Measurements from ENCODE around the gene COX18. TPM values are rescaled to one million over a fixed set of nuclear protein-coding genes. Genes with fewer than 3 reads are reported as not detected.

The COX18 gene
- total RNA-seq, 1 donor from 2014 or later = 33.8 TPM

DNA sequence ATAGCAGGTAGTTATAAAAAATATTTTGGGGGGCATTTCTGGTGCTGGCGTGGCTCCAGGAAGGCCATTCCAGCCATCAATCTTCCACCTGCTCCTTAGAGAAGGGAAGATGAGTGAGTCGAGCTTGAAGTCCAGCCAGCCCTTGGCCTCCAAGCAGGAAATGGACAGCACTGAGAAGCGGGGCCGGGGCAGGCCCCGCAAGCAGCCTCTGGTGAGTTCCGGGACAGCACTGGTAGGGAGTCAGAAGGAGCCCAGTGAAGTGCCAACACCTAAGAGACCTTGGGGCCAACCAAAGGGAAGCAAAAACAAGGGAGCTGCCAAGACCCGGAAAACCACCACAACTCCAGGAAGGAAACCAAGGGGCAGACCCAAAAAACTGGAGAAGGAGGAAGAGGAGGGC lies 29.2 kb upstream of the COX18 start:
- TF ChIP-seq, protein P1, sequence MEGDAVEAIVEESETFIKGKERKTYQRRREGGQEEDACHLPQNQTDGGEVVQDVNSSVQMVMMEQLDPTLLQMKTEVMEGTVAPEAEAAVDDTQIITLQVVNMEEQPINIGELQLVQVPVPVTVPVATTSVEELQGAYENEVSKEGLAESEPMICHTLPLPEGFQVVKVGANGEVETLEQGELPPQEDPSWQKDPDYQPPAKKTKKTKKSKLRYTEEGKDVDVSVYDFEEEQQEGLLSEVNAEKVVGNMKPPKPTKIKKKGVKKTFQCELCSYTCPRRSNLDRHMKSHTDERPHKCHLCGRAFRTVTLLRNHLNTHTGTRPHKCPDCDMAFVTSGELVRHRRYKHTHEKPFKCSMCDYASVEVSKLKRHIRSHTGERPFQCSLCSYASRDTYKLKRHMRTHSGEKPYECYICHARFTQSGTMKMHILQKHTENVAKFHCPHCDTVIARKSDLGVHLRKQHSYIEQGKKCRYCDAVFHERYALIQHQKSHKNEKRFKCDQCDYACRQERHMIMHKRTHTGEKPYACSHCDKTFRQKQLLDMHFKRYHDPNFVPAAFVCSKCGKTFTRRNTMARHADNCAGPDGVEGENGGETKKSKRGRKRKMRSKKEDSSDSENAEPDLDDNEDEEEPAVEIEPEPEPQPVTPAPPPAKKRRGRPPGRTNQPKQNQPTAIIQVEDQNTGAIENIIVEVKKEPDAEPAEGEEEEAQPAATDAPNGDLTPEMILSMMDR (IDR thresholded peaks at IDR 0.05; ENCODE audit: insufficient read depth, low read length, poor library complexity, severe bottlenecking) = no peak
- no peak for DNase-seq (ENCODE audit: low read depth)
- H3K36me3 ChIP-seq (ENCODE audit: control insufficient read depth, insufficient read depth, low read length) = no peaks in the 10 kb centered on the region
- H3K27me3 ChIP-seq (ENCODE audit: control insufficient read depth, insufficient read depth, low read length) = no peaks in the 10 kb centered on the region
- H3K4me3 ChIP-seq (ENCODE audit: low read depth, low read length) = no peak overlapping the region

GRCh38 chr4:73098016-73098415 lies 28.5 kb upstream of the COX18 start:
- no peak for DNase-seq (ENCODE audit: low read depth)
- Histone ChIP-seq H3K36me3 (ENCODE audit: control insufficient read depth, insufficient read depth, low read length) (no peaks in the 10 kb centered on the region), H3K4me3 (ENCODE audit: low read depth, low read length) (no peak overlapping the region), H3K27me3 (ENCODE audit: control insufficient read depth, insufficient read depth, low read length) (no peaks in the 10 kb centered on the region)
- TF ChIP-seq, protein P1 (IDR thresholded peaks at IDR 0.05; ENCODE audit: insufficient read depth, low read length, poor library complexity, severe bottlenecking) = no peak

GRCh38 chr4:73092868-73093267 lies 23.4 kb upstream of the COX18 start:
- TF ChIP-seq, protein P1 (IDR thresholded peaks at IDR 0.05; ENCODE audit: insufficient read depth, low read length, poor library complexity, severe bottlenecking) = no peak
- no peak overlapping the region for H3K4me3 ChIP-seq (ENCODE audit: low read depth, low read length)
- H3K36me3 ChIP-seq (ENCODE audit: control insufficient read depth, insufficient read depth, low read length) = peaks cover 6% of the 10 kb centered on the region
- no peaks in the 10 kb centered on the region for H3K27me3 ChIP-seq (ENCODE audit: control insufficient read depth, insufficient read depth, low read length)
- DNase-seq (ENCODE audit: low read depth) = no peak

- TF ChIP-seq, protein P1 (IDR thresholded peaks at IDR 0.05; ENCODE audit: insufficient read depth, low read length, poor library complexity, severe bottlenecking) = no peak
- no peaks in the 10 kb centered on the region for H3K27me3 ChIP-seq (ENCODE audit: control insufficient read depth, insufficient read depth, low read length)
- no peak overlapping the region for H3K4me3 ChIP-seq (ENCODE audit: low read depth, low read length)
- no peak for DNase-seq (ENCODE audit: low read depth)
- peaks cover 6% of the 10 kb centered on the region for H3K36me3 ChIP-seq (ENCODE audit: control insufficient read depth, insufficient read depth, low read length)
Measured at GRCh38 chr4:73090738-73091137, 21.2 kb upstream of the COX18 start.

DNA sequence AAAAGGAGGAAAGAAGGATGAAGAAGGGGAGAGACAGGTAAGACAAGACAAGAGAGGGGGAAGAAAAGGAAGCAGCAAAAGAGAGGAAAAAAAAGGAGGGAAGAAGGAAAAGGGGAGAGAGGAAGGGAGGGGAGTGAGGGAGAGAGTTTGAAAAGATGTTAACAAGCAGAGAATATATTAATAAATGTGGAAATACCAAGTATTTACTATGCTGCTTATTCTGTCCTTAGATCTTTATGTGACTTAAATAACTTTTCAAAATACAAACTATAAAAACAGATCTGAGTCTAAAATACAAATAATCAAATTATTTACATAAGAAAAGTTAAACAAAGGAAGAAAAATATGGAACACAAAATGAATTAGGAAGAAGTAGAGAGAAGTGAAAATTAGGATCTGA lies 18.4 kb upstream of the COX18 start:
- no peak overlapping the region for H3K4me3 ChIP-seq (ENCODE audit: low read depth, low read length)
- TF ChIP-seq, protein P1 (IDR thresholded peaks at IDR 0.05; ENCODE audit: insufficient read depth, low read length, poor library complexity, severe bottlenecking) = no peak
- no peak for DNase-seq (ENCODE audit: low read depth)
- H3K36me3 ChIP-seq (ENCODE audit: control insufficient read depth, insufficient read depth, low read length) = peaks cover 6% of the 10 kb centered on the region
- no peaks in the 10 kb centered on the region for H3K27me3 ChIP-seq (ENCODE audit: control insufficient read depth, insufficient read depth, low read length)

GRCh38 chr4:73086095-73086868 lies 16.8 kb upstream of the COX18 start:
- Histone ChIP-seq H3K4me3 (ENCODE audit: low read depth, low read length) (no peak overlapping the region), H3K36me3 (ENCODE audit: control insufficient read depth, insufficient read depth, low read length) (peaks cover 2% of the 10 kb centered on the region), H3K27me3 (ENCODE audit: control insufficient read depth, insufficient read depth, low read length) (no peaks in the 10 kb centered on the region)
- TF ChIP-seq, protein P1 (IDR thresholded peaks at IDR 0.05; ENCODE audit: insufficient read depth, low read length, poor library complexity, severe bottlenecking) = no peak
- no peak for DNase-seq (ENCODE audit: low read depth)

Data from kidney epithelial cell (primary cell).